NCI-H446 (cell line): ENCODE results near the gene MAN1C1.

Experiments used
- DNase-seq, 2 experiments: peaks; one replicate each; lab custom pipeline; 2025; lab: John Stamatoyannopoulos, UW

MAN1C1 gene

GRCh38 chr1:25817840-25818501 lies 201.4 kb downstream of the MAN1C1 start:
- DNase-seq, result no peak

DNA sequence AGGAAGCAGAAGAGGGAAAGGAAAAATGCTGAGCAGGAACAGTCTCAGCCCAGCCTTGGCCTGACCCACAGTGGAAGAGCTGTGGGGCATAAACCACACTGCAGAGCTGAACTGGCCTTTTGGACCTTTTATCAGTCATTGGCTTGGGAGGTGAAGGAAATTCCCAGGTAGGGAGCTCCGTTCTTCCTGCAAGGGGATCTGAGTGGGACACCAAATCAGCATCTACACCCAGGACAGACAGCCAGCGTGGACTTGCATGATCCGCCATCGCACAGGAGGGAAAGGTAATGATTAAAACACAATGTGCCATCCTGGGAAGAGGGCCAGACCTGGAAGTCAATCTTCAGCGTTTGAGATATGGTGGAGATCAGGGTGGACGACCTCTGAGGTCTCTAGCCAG lies 202.0 kb downstream of the MAN1C1 start:
- DNase-seq, result no peak

GRCh38 chr1:25819491-25820246 lies 203.1 kb downstream of the MAN1C1 start, which contains the start of gene MTFR1L:
Gene MTFR1L (plus strand): TSS chr1:25819954. CDS start chr1:25823105, 3,151 bp downstream.
- peak; percentile 35 to 81 for DNase-seq

GRCh38 chr1:25820247-25821111 lies 203.9 kb downstream of the MAN1C1 start:
- peak in 1 of 2 experiments; percentile 58 for DNase-seq

DNA sequence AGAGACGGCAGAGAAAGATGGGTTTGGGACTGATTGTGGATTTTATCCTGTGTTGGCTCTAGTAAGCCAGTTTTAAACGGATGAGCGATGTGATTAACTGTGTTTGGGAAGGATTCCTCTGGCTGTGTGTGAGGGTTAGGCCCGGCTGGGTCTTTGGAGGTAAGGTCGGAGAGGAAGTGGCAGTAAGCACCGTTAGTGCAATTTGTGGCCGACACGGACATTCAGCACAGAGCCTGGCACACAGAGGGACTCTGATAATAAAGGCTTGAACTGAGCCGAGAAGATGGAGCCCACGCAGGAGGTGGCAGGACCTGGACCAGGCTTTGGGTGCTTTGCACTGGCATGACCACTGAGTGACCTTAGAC lies 204.5 kb downstream of the MAN1C1 start:
- DNase-seq, result no peak

DNA sequence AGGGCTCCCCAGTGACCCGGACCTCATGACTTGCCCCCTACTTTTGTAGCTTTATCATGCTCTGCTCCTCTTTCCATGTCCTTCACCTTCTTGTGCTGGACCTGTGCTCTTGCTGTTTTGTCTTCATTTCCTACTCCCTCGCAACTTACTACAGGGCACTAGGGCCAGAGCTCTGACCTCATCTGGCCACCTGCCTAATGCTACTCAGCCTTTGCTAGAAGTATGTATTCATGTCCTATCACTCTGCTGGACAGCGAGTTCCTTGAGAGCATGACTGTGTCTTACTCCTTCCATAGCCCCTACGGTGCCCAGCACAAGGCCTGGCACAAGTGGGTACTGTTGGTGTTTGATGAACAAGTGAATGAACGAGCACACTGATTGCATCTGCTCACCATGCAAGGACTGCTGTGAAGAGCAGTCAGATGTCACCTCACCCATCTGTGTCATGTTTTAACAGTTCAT lies 205.1 kb downstream of the MAN1C1 start:
- DNase-seq, result no peak

GRCh38 chr1:25825605-25826004 lies 209.0 kb downstream of the MAN1C1 start:
- no peak for DNase-seq

GRCh38 chr1:25826571-25826970 lies 210.0 kb downstream of the MAN1C1 start:
- no peak for DNase-seq

DNA sequence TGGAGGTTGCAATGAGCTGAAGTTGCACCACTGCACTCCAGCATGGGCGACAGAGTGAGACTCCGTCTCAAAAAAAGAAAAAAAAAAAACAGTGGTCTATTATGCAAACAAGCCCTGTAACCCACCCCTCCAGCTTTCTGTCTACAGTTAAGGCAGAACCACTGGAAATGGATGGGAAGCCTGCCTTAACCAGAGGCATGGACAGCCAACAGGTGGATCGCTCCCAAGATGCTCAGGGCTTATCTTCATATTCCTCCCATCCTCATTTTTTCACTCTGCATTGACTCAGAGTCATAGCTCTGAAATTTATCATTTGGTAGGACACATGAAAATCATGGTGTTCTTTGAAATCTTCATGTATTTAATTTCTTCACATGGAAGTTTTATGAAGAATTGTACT lies 211.9 kb downstream of the MAN1C1 start:
- no peak for DNase-seq

DNA sequence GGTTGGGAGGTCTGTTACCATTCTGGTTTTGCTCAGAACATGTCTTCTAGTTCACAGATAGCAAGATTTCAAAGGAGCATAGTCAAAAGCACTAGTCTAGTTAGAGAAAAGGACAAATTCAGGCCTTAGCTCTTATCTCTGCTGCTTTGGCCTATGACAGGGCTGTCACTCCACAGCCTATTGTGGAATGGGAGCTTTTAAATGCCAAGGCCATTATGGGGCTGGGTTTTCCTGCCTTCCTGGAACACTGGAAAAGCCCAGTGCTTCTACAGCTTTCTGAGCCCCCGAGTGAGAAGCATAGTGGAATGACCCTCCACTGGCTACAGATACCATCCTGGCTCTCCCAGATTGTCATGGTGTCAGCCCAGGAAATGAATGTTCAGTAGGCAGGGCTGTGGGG lies 212.5 kb downstream of the MAN1C1 start:
- no peak for DNase-seq

- no peak for DNase-seq
Measured at GRCh38 chr1:25831569-25832196, 215.1 kb downstream of the MAN1C1 start.

GRCh38 chr1:25832336-25833037 lies 215.9 kb downstream of the MAN1C1 start:
- DNase-seq, result no peak

DNA sequence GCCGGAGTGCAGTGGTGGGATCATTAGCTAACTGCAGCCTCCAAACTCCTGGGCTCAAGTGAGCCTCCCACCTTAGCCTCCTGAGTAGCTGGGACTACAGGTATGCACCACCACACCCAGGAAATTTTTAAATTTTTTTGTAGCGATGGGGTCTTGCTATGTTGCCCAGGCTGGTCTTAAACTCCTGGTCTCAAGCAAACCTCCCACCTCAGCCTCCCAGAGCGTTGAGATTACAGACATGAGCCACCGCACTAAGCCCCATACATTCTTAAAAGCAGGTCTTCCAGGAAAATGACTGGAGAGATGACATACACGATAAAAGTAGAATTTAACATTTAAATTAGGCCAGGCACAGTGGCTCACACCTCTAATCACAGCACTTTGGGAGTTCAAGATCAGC lies 216.6 kb downstream of the MAN1C1 start:
- no peak for DNase-seq
